Measurements from ENCODE around the gene EPS15.
"Not testable (repeated sequence)": the region's sequence is repeated elsewhere in the genome, so short reads cannot be mapped to it uniquely, and the experiment has no call there.

The EPS15 gene

GRCh38 chr1:51542158-51542953 lies 23.3 kb upstream of the EPS15 start:
- ATAC-seq, result no peak

DNA sequence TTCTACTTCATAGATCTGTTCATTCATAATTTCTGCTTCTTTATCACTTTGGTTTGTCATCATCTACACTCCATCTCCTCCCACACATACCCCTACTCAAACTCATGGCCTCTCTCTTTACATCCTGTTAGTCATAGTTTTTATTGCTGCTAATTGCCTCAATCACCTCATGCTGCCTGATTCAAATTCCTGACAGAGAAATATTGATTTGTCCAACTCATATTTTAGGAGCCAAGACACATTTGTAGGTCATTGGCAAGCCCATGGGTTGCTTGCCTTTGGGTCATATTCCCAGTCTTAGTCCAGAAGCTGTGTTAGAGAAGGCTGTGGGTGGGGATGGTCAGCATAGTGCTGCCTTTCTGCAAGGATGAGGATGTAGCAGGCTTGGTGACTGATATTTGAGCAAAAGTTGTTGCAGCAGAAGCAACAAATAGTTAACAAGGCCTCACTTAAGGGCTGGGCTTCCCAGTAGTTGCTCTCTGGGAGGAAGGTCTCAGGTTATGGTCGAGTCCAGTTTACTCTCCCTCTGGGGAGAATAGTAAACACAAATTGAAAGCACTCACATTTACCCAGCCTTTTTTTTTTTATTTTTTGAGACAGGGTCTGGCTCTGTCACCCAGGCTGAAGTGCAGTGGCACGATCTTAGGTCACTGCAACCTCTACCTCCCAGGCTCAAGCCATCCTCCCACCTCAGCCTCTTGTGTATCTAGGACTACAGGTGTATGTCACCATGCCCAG lies 22.4 kb upstream of the EPS15 start:
- ATAC-seq, result peak; percentile 68 to 88

- no peak for ATAC-seq
Observed at GRCh38 chr1:51537568-51537967, 18.5 kb upstream of the EPS15 start.

DNA sequence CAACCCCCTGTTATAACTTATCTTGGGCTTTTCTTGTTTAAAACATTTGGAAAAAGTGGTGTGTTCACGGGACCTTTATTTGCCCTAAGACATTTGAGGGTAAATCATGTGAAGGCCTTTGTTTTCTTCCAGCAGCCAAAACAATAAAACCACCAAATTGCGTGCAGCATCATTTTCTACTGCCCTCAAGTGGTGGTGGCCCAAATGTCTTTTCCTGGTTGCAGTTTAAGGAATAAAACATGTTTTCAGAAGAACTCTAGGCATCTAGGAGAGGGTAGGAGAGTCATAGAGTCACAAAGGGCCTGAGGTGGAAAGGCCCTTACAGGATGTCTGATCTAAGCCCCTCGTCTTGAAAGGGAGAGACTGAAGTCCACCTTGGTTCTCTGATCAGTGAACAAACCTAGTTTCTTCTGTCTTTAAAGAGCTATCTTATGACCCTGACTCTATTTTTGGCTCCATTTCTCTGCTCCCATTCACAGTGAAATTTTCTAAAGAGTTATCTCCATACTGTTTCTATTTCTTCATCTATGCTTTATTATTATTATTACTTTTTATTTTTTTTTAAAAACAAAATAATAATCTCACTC lies 16.0 kb upstream of the EPS15 start:
- ATAC-seq, result no peak

DNA sequence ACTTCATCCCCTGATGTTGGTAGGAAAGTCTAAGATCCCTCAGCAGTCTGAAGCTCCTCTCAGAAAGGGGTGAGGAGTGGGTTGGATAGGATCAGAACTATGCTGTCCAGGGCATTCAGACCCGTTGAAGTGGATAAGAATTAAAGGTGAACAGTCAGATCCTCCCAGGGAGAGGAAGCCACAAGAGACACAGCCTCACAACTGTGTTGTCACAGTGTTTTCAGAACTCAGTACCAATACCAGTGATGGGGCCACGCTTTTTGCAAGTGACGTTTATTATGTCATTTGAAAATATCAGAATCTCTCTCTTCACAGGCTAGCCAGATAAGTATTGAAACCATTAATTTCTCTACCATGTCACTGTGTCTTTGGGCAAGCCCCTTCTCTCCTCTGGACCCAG lies 15.4 kb upstream of the EPS15 start:
- ATAC-seq, result peak; percentile 25 to 79

DNA sequence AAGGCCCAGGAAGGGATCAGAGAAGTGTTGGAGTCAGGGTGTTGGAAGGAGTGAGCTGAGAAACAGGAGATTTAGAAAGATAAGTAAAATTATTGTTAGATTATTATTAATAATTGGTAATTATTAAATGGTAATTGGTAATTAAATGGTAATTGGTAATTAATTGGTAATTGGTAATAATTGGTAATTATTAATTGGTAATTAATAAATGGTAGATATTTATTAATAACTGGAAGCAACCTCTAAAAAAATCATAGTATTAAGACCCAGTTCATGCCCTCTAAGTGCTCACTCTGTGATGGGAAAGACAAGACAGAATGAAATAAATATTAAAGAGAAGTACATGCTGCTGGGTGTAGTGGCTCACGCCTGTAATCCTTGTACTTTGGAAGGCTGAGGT lies 13.8 kb upstream of the EPS15 start:
- ATAC-seq, result no peak

DNA sequence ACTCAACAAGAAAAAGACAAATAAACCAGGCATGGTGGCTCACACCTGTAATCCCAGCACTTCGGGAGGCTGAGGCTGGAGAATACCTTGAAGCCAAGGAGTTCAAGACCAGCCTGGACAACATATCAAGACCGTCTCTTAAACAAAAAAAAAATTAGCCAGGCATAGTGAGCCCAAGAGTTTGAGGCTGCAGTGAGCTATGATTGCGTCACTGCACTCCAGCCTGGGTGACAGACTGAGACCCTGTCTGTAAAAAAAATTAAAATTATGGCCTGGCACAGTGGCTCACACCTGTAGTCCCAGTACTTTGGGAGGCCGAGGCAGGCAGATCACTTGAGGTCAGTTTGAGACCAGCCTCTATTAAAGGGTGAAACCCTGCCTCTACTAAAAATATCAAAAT lies 11.4 kb upstream of the EPS15 start:
- not testable (repeated sequence) for ATAC-seq

DNA sequence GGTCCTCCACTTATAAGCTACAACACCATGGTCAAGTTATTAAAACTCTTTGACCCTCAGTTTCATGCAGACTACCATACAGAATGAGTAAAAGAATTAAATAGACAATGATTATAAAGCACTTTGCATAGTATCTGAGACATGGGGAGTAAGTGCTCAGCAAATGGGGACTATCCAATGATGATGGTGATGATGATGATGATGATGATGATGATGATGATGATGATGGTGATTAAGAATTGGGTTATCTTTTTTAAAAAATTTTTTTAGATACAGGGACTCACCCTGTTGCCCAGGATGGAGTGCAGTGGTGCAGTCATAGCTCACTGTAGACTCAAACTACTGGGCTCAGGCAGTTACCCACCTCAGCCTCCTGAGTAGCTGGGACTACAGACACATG lies 8.1 kb upstream of the EPS15 start:
- ATAC-seq, result no peak

GRCh38 chr1:51526248-51526647 lies 7.2 kb upstream of the EPS15 start:
- peak in 1 of 2 donors; percentile 38 for ATAC-seq

GRCh38 chr1:51525295-51525694 lies 6.2 kb upstream of the EPS15 start:
- ATAC-seq, result no peak

GRCh38 chr1:51524817-51525216 lies 5.8 kb upstream of the EPS15 start:
- ATAC-seq, result no peak

DNA sequence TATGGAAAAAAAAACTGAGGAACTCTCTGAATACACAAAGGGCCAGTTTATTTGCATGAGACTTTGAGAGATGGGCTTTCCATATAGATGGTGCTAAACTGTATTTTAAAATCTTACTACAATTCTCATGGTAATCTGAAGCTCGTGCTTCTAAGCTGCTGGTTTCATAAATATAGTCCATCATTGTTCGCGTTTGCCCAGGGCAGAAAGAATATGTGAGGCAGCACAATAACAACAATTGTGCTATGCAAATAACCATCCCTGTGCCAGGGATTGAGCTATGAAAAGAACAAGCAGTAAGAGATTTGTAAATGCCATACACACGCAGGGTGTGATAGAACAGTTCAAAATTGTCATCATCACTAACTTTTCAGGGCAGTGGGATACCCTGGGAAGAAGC lies 4.9 kb upstream of the EPS15 start:
- ATAC-seq, result no peak

DNA sequence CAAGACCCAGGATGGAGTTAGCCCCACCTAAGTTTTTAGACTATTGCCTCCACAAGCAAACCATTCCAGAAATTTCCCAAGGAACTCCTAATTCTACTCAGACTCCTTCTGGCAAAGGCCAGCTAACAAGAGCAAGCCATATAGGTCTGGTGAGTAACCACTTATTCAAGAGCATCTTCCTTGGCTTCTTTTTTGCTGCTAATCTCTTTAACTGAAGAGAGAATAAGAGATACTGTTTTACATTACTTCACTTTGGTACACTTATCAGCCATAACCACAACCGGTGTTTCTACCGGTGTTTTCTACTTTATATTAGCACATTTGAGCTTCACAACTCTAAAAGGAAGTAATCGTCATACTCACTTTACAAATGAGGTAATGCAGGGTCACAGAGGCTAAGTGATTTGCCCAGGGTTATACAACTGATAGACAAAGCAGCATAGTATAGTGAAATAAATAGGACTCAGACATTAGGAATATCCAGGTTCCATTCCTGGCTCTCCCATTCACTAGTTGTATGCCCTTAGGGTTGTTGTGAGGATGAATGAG lies 1.7 kb upstream of the EPS15 start:
- peak in 1 of 2 donors; percentile 11 for ATAC-seq

- ATAC-seq, result no peak
Observed at GRCh38 chr1:51519865-51520699, 1.0 kb upstream of the EPS15 start.

DNA sequence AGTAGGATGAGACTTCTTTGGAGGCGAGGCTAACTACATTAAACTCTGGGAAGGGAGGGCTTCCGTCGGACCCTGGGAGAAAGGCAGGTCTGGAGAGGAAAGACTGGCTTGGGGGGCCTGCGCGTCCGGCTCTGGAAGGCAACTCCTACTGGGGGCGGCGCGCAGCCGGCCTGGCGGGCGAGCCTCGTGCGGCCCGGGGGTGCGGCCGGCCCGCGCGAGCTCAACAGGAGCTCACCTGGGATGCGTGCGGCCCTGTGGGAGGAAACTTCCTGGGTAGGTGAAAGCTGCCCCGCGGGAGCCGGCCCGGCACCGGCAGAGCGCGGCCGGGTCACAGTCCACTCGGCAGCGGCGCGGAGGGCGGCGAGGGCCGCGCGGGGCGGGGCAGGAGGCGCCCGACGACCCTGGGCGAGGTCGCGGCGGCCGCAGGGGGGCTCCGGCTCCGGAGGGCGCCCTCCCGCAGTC lies 449 bp downstream of the EPS15 start:
- ATAC-seq, result peak; percentile 42 to 57

DNA sequence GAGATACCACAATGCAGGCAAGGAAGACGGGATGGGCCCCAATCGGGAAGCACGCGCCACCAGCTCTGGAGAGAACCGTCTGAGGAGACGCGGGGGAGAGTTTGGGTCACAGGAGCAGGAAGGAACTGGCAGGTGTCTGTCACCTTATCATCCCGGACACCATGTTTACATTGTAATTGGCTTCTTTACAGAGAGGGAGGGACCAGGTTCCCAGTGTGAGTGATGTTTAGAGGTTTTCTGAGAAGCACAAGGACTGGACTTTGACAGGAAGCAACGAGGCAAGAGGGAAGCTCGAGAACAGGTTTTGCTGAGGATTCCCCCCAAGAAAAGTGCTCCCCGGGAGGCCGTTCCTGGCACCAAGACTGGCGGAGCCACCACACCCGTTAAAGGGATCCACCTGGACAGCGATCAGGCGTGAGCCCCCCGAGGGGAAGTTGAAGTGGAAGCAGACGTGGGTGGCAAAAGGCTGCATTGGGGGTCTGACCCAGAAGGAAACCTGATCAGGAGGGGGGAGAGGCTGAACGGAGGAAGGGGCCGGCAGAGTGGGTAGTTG lies 957 bp downstream of the EPS15 start:
- ATAC-seq, result peak; percentile 8 to 11

DNA sequence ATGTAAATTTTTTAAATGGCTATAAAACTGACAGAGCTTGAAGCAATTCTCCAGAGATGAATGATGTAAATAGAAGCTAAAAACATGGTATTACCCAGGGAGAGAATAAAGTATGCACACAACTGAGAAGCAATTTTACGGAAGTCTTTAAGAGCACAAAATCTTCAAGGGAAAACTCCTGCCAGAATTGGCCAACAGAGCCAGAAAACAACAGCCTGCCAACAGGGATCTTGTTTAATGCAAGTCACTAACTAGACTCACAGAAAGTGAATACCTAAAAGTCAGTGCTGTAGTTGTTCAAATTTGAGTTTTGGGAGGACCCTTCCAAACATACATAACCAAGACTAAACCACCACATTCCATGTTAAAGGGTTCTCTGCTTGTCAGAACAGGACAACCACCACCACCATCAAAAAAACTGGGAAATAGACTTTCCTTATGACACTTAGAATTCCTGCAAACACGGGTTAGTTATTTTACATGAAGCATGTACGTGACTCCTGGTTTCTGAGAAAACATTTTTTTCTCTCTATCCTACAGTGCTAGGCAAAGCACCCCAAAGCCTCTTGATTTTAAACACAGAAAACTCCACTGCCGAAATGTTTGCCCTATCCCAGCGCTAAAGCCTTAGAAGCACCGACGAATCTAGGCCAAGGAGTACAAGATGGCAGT lies 1.6 kb downstream of the EPS15 start:
- ATAC-seq, result no peak

DNA sequence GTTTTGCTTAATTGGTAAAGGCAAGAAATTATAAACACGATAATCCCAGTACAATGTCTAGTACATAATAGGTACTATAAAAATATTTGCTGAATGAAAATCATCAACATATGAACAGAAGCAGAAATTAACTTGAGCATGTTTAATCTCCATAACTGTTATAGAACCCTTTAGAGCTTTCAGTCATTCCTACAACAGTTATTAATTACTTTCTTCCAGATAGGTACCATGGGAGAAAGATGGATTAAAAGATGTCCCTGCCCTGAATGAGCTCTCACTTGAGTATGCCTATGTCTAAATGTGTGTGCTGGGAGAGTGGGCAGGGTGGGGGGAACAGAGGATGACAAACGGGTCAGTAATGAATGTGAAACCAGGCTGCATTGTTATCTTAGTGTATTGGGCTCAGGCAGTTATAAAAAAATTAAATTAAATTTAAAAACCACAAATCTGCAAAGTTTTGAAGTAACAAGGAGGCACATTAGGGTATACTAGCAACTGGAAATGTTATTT lies 2.4 kb downstream of the EPS15 start:
- ATAC-seq, result no peak

- no peak for ATAC-seq
Observed at GRCh38 chr1:51515982-51516648, 3.0 kb downstream of the EPS15 start.

GRCh38 chr1:51515312-51515960 lies 3.6 kb downstream of the EPS15 start:
- no peak for ATAC-seq

Data from activated CD4-positive, CD25-positive, alpha-beta regulatory T cell treated with anti-CD3 and anti-CD28 coated beads, Interleukin-2, amount 50 U/mL, for 24 hours (primary cell).